HEK293 (cell line): ENCODE results near the gene KCTD6.

Experiments used
- CTCF ChIP-seq: fragments of 450-650 bp; formaldehyde crosslinking; IDR thresholded peaks from 2 replicates; pipeline ENCODE4 v1.5.1; 2016; ENCODE audit warnings: missing biosample characterization, missing genetic modification characterization
- MYNN ChIP-seq: fragments of 450-650 bp; formaldehyde crosslinking; IDR thresholded peaks from 2 replicates; pipeline ENCODE4 v1.5.1; 2016; ENCODE audit warnings: missing biosample characterization, missing genetic modification characterization, borderline replicate concordance
- PATZ1 ChIP-seq: fragments of 450-650 bp; formaldehyde crosslinking; IDR thresholded peaks from 2 replicates; pipeline ENCODE4 v1.5.1; 2016; ENCODE audit warnings: missing biosample characterization, missing genetic modification characterization
- PBX3 ChIP-seq: sonication (generic); formaldehyde crosslinking; IDR thresholded peaks from 2 replicates; pipeline ENCODE4 v1.8.1; 2022; ENCODE audit warnings: mild to moderate bottlenecking, moderate library complexity, missing genetic modification reagents
- PRDM1 ChIP-seq: fragments of 450-650 bp; formaldehyde crosslinking; IDR thresholded peaks from 2 replicates; pipeline ENCODE4; 2016; ENCODE audit warnings: missing biosample characterization, missing genetic modification characterization
- REST ChIP-seq: fragments of 450-650 bp; formaldehyde crosslinking; IDR thresholded peaks from 2 replicates; pipeline ENCODE4 v1.5.1; 2016; ENCODE audit warnings: missing biosample characterization, missing genetic modification characterization
- YY1 ChIP-seq: fragments of 450-650 bp; formaldehyde crosslinking; IDR thresholded peaks from 2 replicates; pipeline ENCODE4 v1.5.1; 2018; ENCODE audit warnings: missing biosample characterization, missing genetic modification characterization
- ZBTB6 ChIP-seq: fragments of 450-650 bp; formaldehyde crosslinking; IDR thresholded peaks from 2 replicates; pipeline ENCODE4 v1.5.1; 2017; ENCODE audit warnings: missing biosample characterization, missing genetic modification characterization
- ZFP69B ChIP-seq: fragments of 450-650 bp; formaldehyde crosslinking; IDR thresholded peaks from 2 replicates; pipeline ENCODE4 v1.5.1; 2016; ENCODE audit warnings: missing biosample characterization, missing genetic modification characterization
- ZNF132 ChIP-seq: fragments of 450-650 bp; formaldehyde crosslinking; IDR thresholded peaks from 2 replicates; pipeline ENCODE4 v1.5.1; 2017; ENCODE audit warnings: missing biosample characterization, missing genetic modification characterization, borderline replicate concordance
- ZNF302 ChIP-seq: fragments of 450-650 bp; formaldehyde crosslinking; IDR thresholded peaks from 2 replicates; pipeline ENCODE4 v1.5.1; 2016; ENCODE audit warnings: missing biosample characterization, missing genetic modification characterization, low read depth
- ZNF514 ChIP-seq: fragments of 450-650 bp; formaldehyde crosslinking; IDR thresholded peaks from 2 replicates; pipeline ENCODE4 v1.5.1; 2016; ENCODE audit warnings: missing biosample characterization, missing genetic modification characterization
- ZNF530 ChIP-seq: fragments of 450-650 bp; formaldehyde crosslinking; IDR thresholded peaks from 2 replicates; pipeline ENCODE4 v1.5.1; 2016; ENCODE audit warnings: low read depth, missing biosample characterization, missing genetic modification characterization
- ZSCAN30 ChIP-seq: fragments of 450-650 bp; IDR thresholded peaks from 2 replicates; pipeline ENCODE4 v1.5.1; 2018; ENCODE audit warnings: missing biosample characterization, mild to moderate bottlenecking, missing genetic modification characterization, moderate library complexity

DNA sequence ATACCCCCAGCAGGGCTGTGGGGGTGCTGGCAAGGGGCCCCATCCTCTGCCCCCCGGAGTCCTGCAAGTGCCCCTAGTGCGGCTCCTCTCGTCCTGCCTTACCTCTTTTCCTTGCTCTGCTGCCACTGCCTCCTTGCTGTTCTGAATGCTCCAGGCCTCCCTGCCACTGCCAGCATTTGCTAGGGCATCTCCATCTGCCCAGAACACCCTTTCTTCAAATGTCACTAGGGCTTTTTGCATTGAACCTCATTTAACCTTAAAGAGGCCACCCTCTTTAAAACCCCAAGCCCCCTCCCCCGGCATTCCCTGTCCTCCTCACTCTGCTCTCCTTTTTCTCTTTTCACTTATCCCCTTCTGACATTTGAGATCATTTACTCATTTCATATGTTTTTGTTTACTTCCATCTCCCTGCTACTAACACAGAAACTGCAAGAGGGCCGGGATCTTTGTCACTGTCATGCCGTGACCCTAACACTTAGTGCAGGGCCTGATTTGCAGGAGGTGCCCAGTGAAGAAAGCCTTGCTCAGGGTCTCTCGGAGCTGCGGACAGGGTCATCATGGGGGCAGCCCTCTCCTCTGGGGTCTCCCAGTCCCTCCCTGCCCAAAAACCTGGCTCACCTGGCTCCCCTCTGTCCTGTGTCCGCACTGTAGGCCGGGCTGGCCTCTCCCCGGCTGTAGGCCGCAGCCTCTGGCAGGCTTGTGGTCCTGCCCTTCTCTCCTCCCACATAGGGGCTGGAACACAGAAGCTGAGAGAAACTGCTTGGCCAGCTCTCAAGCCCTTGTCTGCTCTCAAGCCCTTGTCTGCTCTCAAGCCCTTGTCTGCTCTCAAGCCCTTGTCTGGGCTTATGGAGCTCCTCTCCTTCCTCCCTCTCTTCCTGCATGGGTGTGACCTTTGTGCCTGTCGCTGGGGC is 44.9 kb downstream of the KCTD6 start, which contains the start of gene ACOX2:
- no peak for TF ChIP-seq CTCF (tag by site-specific recombination)
- no peak for TF ChIP-seq ZNF514 (tag by site-specific recombination)
- no peak for TF ChIP-seq PATZ1 (tag by site-specific recombination)
- no peak for TF ChIP-seq PRDM1
- TF ChIP-seq ZNF530, result no peak
- no peak for TF ChIP-seq ZNF302
- TF ChIP-seq ZNF132 (tag by site-specific recombination), result no peak
- no peak for TF ChIP-seq ZBTB6
- no peak for TF ChIP-seq ZFP69B
- no peak for TF ChIP-seq MYNN (tag by site-specific recombination)
- TF ChIP-seq ZSCAN30, result no peak
- no peak for TF ChIP-seq YY1 (tag by site-specific recombination)
- TF ChIP-seq PBX3 (CRISPR knock-in tag), result no peak
- no peak for TF ChIP-seq REST (tag by site-specific recombination)
